ENCODE data around the gene COL28A1.
A peak's percentile ranks its signal among the peaks of the same experiment; 100 is the strongest.

COL28A1 gene

DNA sequence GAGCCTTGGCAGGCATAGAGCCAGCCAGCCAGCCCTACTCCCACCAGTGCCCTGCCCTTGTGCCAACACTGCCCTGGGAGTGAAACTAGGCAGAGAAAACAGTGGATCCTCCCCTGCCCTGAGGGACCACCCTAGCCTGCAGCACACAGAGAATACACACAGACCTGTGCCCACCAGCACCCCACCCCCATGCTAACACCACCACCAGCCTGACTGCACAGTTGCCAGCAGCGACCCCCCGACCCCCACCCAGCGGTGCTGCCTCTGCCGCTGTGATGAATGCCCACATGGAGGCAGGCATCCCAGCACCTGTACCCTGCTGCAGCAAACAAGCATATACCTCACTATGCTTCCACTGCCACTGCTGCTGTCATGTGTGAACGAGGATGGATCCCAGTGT, 21.6 kb upstream of the COL28A1 start:
- no peak for DNase-seq

DNA sequence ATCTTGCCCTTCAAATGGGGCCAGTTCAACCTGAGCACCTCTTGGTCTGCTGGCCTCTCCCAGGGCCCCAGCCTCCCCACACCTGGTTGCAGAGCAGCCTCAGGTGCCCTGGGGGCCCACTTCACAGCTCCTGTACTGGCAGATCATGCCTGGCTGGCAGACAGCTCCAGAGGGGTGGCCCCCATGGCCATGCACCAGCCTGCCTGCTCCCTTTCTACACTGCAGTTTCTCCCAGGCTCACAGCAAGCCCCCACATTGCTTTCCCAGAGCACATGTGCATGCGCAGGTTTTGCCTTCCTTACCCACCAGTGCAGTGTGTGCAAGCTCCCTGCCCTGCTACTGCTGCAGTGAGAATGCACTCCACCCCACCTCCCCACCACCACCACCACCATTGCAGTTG, 21.2 kb upstream of the COL28A1 start:
- no peak for DNase-seq

DNA sequence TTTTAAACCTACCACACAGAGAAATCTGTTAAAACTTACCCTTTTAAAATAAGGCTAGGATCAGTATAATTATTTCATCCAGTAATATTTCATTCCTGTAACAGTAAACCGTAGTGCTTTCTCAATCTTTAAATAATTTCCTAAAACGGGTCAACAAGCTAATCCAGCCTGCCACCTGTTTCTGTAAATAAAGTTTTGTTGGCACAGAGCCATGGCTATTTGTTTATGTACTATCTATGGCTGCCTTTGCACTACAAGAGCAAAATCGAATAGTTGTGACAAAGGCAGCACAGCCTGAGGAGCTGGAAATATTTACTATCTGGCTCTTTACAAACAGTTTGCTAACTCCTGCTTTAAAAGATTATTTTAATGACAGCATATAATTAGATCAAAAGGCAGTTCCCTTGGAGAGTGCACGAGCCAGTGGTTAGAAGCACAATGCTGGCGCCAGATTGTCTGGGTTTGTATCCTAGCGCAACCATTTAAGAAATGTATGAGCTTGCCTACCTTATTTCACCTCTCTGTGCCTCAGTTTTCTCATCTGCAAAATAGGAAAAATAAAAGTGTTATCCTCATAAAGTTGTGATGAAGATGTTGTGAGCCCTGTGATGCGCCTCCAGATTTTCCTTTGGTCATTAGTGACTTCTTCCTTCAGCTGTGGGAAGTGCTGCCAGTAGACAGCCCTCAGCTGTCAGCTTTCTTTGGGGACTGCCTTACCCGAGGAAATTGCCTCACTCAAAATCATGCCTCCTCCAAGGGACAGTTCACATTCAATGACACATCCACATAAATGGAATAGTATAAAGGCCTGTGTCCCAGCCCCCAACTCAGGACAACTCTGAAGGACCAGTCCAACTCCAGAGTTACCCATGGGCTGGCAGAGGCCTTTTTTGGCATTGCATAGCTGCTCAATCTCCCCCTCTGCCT, 19.2 kb upstream of the COL28A1 start:
- DNase-seq = peak; percentile 79 to 95

DNA sequence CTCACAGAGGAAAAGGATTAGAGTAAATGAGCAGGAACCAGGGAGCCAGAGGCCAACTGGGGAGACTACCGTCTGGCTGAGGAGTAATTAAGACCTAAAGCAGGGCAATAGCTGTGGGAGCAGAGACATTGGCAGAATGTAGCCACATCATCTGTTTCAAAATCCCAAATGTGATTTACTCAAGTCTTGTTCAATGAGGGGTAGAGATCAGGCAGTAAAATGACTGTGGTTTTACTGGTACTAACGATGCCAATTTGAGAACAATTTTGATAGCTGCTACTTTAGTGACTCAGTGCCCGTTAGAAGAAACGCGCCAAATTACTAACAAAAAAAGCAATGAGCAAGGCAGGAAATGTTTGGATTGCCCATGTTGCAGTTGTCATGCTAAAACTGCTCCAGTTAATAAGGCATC, 18.4 kb upstream of the COL28A1 start:
- DNase-seq = peak; percentile 32 to 89

DNA sequence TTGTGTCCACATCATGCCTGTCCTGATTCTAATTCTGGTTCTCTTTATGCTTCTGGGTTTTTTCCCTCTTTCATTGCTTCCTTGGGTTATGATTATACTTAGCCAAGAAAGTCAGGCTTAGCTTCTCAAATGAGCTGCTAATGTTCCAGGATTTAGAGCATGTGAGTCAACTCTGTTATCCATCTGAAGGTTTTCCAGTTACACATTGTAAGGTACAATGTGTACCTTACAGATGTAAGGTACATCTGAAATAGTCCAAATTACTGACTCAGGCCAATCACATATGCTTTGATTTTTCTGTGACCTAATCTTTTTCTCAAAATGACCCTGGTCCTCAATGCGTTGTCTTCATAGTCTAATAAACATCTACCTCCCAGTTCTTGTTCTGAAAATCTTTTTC, 17.7 kb upstream of the COL28A1 start:
- DNase-seq = no peak

DNA sequence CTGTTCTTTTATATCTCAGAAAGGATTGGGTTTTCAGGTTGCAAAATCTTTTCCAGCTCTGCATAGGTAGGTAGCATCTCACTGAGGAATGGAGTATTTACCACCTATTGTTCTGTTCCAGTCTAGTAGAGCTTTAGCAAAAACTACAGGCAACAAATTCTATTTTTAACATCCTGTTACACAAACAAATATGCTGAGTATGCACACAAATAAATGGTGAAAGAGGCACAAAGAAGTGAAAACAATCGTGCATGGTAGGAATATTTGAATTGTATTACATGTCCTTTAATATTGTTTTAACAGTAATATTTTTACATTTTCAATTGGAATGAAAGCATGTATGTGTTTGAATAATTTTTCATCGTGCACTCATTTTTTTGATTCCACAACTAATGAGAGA, 16.5 kb upstream of the COL28A1 start:
- DNase-seq = no peak

DNA sequence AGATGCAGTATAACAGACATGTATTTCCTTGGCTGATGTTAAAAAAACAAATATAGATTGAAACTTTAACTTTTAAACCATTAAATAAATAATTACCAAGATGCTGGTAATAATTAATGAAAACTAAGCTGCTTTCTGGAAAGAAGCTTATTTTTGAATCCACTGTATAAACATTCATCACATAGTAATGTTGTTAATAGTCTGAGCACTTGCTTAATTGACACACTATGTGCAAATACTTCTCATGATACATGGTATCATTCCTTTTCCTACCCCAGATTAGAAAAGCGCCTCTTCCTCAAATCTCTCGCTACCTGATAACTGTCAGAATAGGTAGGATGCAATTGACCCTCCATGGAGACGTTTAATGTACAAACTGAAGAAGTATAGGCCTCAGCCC, 15.0 kb upstream of the COL28A1 start:
- DNase-seq = no peak

DNA sequence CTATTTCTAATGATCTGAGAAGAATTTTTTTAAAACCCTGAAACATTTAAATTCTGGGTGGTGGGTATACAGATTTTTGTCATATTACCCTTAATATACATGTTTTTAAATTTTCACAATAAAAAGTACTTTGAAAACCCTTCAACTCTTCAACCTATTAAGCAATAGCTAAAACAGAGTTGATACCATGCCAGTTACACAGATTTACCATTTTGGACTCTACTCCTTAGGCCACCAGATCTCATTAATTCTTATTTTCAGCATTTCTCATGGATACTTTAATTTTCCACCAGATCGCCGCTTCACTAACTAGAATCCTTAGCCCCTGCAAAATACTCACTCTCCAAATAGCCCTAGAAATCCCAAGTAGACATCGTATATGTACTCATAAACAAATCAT, 12.7 kb upstream of the COL28A1 start:
- no peak for DNase-seq

DNA sequence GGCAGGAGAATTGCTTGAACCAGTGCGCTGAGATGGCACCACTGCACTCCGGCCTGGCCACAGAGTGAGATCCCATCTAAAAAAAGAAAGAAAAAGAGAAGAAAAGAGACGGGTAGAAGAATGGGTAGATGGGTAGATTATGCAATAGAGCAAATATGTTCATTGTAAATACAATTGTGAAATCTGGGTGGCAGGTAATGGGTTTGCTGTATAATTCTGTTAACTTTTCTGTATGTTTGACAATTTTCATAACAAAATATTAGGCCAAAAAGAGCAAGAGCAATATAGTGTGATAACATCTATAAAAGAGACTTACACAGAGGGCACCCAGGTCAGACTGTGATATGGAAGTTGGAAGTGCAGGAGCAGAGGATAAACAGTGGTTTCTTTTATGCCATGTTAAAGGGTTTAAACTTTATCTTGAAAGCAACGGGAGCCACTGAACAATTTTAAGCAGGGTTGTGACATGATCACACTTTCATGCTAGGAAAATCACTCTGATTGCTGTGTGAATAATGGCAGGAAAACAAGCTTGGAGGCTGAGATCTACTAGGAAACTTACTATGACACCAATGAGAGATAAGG, 6.7 kb upstream of the COL28A1 start:
- DNase-seq = no peak

DNA sequence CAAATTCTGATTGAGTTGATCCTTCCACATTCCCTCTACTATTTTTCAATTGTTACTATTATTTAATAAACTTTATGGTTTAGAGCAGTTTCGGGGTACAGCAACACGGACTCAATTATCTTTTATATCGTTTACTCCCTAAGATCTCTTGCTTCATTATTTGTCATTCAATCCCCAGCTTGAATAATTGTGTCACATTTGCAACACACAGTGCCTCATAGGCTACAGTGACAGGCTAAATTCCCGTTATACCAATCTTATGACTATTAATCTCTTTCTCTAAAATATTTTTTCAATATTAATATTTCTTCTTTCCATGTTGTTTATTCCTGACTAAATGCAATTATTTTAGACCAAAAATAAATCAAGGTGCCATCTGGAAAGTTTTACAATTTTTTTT, 4.0 kb upstream of the COL28A1 start:
- no peak for DNase-seq

DNA sequence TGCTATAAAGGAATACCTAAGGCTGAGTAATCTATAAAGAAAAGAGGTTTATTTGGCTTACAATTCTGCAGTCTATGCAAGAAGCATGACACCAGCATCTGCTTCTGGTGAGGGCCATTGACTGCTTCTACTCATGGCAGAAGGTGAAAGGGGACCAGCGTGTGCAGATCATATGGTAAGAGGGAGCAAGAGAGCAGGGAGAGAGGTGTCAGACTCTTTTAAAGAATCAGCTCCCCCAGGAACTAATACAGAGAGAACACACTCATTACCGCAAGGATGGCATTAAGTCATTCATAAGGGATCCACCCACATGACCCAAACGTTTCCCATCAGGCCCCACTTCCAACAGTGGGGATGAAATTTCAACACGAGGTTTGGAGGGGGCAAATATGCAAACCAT, 3.5 kb upstream of the COL28A1 start:
- no peak for DNase-seq

DNA sequence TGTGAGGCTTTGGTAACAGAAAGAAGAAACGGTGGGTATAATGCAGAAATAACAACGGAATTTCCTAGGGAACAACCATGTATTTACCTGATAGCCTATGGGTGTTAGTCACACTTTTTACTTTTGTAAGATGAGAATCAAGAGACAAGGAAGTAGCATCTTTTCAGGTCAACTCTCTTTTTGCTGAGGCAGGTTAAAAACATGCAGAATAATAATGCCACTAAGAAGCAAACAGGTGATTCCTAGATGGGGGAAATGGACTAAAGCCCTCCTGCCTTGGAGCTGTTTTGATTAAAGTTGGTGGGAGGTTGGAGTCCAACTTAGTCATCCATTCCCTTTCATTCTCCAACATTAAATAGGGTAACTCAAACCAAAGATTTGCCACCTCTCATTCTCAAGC, 2.0 kb upstream of the COL28A1 start:
- no peak for DNase-seq

DNA sequence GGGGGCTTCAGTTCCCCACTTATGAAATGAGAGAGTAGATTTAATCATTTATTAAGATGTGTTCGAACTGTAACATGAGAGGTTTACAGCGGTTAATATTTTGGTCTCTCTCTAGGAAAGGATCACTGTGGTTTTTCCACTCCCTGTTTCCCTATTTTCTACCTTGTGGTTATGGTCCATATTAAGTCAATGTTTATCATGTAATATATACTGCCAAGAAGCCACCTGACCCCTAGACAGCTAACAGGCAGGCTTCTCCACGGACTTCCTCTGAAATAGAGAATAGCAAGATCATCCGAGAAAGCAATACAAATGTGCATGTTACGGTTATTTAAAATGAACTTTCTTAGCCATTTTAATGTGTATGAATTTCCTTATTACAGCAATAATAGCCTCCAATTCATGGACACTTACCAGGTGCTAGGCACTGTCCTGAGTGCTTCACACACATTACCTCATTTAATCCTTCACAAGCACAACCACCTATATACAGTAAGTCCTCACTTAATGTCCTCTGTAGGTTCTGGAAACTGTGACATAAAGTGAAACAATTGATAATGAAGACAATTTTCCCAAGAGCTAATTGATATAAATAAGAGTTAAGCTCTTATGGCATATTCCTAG, 835 bp upstream of the COL28A1 start:
- DNase-seq = no peak

DNA sequence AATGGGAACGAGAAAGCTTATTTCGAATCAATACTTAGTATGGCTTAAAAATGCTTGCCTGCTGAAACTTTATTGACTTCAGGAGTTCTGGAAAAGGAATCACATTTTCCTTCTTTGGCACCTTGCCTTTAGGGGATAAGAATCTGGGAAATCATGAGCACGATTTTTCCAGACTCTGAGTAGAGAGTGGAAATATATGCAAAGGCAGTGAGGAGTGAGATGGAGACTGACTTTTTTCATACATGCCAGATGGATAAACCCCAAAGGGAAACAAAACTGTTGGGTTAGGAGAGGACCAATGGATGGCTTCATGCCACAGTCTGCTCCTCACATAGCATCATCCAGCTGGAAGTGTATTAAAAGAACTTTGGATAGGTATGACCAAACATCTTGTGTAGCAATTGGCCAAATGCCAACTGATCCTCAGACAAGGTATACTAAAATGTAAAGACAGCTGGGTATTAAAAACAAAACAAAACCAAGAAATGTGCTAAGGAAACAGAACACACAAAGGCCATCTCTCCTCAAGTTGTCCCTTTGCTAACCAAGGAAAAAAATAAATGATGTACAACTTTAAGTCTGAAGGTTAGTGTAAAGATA, 1.7 kb downstream of the COL28A1 start:
- DNase-seq = no peak

DNA sequence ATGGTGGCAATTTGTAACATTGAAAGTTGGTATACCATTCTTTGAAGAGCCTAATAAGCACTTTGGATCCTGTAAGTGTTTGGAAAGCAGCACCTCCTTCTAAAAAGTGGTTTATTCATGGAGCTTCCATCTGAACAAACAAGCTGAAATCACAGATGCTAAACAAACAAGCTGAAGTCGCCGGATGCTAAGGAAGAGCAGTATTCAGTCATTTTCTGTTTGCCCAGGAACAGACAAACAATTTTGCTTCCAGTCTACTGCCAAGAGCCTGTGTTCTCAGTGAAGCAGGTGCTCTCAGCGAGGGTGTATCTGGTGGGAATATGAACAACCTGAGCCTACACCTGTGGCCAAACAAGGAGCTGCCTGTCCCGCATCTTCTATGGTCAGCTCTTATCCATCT, 6.3 kb downstream of the COL28A1 start:
- DNase-seq = peak; percentile 39 to 85

DNA sequence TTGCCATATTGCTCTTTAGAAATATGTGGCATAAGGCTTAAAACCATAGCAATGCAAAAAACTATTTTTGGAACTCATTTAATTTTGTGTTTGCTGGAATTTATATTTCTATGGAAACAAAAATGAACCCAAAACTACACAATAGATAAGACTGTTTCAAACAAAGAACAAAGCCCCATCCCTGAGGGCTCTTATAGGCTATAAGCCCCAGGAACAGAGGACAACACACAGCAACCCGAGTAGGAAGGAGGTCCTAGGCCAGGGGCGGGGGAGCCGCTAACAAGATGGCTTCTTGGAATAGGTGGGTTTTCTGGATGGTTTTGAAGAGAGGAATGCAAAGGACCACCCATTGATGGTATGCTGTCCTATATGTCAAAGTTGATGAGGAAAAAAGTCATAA, 8.6 kb downstream of the COL28A1 start:
- DNase-seq = no peak

DNA sequence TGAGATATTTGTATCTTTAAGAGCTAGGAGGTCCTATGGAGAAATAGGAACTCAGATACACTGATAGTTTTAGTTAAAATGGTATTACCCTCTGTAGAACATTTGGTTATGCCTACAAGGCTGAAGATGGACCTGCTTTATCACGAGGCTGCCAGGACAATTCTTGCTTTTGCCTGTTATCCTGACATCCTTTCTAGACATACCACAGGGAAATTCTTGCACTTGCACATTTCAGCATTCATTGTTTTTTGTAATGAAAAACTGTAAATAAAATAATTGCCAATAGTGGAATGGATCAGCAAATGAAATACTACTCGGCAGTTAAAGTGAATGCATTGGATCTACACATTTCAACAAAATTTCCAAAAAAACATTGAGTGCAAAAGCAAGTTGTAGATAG, 9.7 kb downstream of the COL28A1 start:
- no peak for DNase-seq

DNA sequence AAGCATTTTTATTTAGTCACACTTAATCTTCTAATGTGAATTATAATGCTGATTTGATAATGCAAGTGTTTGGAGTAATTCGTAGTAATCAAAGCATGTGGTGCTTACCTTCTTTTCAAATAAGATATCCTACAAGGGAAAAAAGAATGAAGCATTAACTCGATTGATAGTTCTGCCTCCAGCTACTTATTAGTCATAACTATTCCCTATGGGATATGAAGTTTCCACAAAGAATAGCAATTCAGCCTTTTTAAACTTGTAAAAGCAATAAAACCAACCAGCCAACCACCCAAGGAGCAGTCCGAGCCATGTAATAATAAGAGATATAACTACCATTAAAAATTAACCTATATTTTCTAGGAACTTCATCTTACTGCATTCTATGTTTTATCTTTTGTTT, 11.6 kb downstream of the COL28A1 start:
- no peak for DNase-seq

DNA sequence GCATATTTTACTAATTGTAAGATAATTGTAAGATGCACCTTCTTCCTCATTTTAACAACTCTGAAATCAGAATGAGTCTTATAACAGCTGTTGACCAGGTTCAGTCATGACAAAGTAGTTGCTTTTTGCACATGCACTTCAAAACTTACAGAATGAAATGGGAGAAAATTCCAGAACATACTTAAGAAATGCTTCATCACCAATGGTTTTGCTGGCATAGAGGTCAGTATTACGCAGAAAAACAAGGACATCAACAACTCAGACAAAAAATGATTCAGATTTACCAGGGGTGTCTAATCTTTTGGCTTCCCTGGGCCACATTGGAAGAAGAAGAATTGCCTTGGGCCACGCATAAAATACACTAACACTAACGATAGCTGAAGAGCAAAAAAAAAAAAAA, 13.3 kb downstream of the COL28A1 start:
- DNase-seq = no peak

DNA sequence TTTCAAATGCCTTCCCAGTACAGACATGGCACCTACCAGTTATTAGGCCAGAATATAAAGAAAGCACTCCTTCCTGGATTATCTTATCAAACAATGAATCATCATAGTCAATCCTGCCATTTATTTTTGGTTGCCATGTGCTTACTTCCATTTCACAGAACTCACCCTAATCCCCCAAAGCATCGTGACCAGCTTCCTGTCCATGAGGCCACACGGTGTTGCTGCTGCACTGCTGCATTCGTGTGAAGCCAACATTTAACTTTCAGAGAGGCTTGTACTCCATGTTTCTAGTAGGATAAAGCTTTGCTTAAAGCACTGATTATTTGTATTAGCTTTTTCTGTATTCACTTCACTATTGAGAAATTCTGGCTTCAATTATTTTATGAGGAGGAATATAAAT, 14.4 kb downstream of the COL28A1 start:
- no peak for DNase-seq

DNA sequence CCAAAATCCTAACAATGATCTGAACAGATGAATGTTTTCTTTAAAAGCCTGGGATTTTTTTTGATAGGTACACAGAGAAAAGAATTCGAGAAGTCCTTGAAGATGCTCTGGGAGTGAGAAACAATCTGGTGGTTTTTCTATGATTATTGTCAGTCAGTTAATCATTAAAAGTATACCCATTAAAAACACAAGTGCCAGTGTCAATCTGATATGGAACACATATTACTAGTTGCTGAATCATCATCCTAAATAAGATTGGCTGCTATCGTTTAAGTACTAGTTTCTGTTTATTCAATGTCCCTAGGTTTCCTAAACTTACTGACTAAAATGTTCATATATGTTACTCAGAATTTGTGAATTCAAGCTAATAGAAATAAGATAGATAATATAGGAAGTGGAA, 16.1 kb downstream of the COL28A1 start:
- no peak for DNase-seq

DNA sequence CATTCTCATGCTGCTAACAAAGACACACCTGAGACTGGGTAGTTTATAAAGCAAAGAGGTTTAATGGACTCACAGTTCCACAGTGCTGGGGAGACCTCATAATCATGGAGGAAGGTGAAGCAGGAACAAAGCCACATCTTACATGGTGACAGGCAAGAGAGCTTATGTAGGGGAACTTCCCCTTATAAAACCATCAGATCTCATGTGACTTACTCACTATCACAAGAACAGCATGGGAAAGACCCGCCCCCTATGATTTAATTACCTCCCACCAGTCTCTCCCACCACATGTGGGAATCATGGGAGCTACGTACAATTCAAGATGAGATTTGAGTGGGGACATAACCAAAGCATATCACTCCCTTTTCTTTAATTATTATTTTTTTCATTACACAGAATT, 16.6 kb downstream of the COL28A1 start:
- DNase-seq = no peak

DNA sequence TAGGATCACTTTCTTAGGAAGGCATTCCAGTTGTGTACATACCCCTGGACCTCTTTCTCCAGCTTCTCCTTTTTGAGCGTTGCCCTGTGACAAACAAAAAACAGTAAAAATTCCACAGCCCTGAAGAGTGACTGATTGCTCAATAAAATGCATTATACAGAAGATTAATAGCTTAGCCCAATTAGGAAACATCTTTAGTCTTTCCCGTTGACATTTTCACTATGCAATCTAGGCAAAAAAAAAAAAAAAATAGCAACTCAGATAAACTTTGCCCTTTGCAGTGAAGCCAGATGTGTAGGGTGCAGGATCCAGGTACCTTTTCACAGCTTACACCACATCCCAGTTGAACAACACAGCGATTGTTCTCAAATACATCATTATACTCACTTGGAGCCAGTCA, 17.9 kb downstream of the COL28A1 start:
- DNase-seq = no peak

DNA sequence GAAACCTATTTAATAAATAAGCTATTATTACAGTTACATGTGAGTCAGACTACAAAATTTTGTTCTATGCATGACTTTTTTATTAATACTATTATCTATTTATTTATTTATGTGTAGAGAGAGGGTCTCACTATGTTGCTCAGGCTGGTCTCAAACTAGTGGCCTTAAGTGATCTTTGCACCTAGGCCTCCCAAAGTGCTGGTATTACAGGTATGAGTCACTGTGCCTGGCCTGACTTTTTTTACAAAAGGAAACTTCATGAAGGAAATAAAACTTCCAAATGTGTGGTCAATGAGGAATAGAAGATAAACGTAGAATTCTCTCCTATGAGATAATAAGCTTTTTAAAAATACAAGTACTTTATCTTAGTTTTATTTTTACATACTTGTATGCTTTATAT, 19.0 kb downstream of the COL28A1 start:
- no peak for DNase-seq
